ENCODE measurements around the gene PRAMEF15. TPM values are rescaled to one million over a fixed set of nuclear protein-coding genes. Genes with fewer than 3 reads are reported as not detected.
"Not testable (repeated sequence)": the region's sequence is repeated elsewhere in the genome, so short reads cannot be mapped to it uniquely, and the experiment has no call there.

PRAMEF15 gene
- total RNA-seq, 1 donor from 2014 or later = not detected

GRCh38 chr1:13356774-13357173, 41.4 kb downstream of the PRAMEF15 start:
- DNase-seq (ENCODE audit: low spot score in 2 of 2); H3K9me3 ChIP-seq; H3K27me3 ChIP-seq; H3K27ac ChIP-seq; intact Hi-C loops (cut with DNase I); H3K4me3 ChIP-seq; H3K4me1 ChIP-seq; H3K36me3 ChIP-seq: not testable (repeated sequence)
- TF ChIP-seq, protein P1, sequence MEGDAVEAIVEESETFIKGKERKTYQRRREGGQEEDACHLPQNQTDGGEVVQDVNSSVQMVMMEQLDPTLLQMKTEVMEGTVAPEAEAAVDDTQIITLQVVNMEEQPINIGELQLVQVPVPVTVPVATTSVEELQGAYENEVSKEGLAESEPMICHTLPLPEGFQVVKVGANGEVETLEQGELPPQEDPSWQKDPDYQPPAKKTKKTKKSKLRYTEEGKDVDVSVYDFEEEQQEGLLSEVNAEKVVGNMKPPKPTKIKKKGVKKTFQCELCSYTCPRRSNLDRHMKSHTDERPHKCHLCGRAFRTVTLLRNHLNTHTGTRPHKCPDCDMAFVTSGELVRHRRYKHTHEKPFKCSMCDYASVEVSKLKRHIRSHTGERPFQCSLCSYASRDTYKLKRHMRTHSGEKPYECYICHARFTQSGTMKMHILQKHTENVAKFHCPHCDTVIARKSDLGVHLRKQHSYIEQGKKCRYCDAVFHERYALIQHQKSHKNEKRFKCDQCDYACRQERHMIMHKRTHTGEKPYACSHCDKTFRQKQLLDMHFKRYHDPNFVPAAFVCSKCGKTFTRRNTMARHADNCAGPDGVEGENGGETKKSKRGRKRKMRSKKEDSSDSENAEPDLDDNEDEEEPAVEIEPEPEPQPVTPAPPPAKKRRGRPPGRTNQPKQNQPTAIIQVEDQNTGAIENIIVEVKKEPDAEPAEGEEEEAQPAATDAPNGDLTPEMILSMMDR (IDR thresholded peaks at IDR 0.05) = peak; percentile 19 to 44 (median 25)

- H3K4me1 ChIP-seq; H3K27ac ChIP-seq; H3K4me3 ChIP-seq; H3K36me3 ChIP-seq; H3K9me3 ChIP-seq; H3K27me3 ChIP-seq; DNase-seq (ENCODE audit: low spot score in 2 of 2); intact Hi-C loops (cut with DNase I): not testable (repeated sequence)
Measured at GRCh38 chr1:13362364-13362763, 47.0 kb downstream of the PRAMEF15 start.

DNA sequence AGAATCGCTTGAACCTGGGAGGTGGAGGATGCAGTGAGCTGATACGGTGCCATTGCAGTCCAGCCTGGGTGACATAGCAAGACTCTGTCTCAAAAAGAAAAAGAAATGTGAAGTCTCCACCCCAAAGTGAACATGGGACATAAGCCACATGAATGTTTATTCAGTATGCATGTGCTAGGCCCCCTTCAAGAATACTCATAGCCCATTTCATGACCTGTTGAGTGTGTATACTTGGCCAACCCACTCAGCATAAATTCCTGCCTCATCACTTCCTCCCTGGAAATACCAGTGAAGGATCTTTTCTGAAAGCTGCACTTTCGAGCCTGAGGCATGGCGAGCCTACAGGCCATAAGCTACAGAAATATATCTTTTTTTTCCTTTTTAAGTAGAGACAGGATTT, 49.5 kb downstream of the PRAMEF15 start:
- H3K4me1 ChIP-seq; H3K4me3 ChIP-seq; DNase-seq (ENCODE audit: low spot score in 2 of 2); intact Hi-C loops (cut with DNase I); H3K27me3 ChIP-seq; H3K9me3 ChIP-seq; H3K27ac ChIP-seq; H3K36me3 ChIP-seq: not testable (repeated sequence)

DNA sequence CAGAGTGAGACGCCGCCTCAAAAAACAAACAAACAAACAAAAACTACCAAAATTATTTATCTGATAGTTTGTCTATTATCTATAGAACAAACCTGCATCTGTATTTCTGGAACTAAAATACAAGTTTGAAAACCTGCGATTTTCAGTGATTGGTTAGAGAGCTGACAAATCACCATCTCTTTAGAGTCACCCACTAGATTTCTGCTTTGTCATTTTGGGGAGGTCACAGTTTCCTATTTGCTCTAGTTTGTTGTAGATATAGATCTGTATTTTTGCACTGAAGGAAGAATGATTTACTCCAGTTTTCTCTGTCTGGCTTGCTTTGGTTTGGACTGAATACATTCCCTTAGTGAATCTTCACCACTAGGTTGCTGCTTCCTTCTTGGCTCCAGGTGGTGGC, 51.2 kb downstream of the PRAMEF15 start:
- H3K9me3 ChIP-seq; H3K27me3 ChIP-seq; DNase-seq (ENCODE audit: low spot score in 2 of 2); intact Hi-C loops (cut with DNase I); H3K27ac ChIP-seq; H3K4me1 ChIP-seq; H3K4me3 ChIP-seq; H3K36me3 ChIP-seq: not testable (repeated sequence)

- not testable (repeated sequence) for H3K27me3 ChIP-seq
Measured at GRCh38 chr1:13368544-13368943, 53.2 kb downstream of the PRAMEF15 start.

More at GRCh38 chr1:13368544-13368943, 53.2 kb downstream of the PRAMEF15 start:
- H3K36me3 ChIP-seq; H3K4me1 ChIP-seq; DNase-seq (ENCODE audit: low spot score in 2 of 2); intact Hi-C loops (cut with DNase I); H3K27ac ChIP-seq; H3K9me3 ChIP-seq; H3K4me3 ChIP-seq: not testable (repeated sequence)

Other genes with a start within 250 kb of the PRAMEF15 start
- gene PRAMEF25, start 244.8 kb upstream of the PRAMEF15 start, total RNA-seq = not detected
- not detected for gene HNRNPCL2, start 198.7 kb upstream of the PRAMEF15 start, total RNA-seq
- gene PRAMEF26, start 159.6 kb upstream of the PRAMEF15 start, total RNA-seq = not detected
- gene HNRNPCL4, start 149.9 kb upstream of the PRAMEF15 start, total RNA-seq = not detected
- not detected for gene PRAMEF9, start 143.7 kb upstream of the PRAMEF15 start, total RNA-seq
- gene PRAMEF13, start 114.2 kb upstream of the PRAMEF15 start, total RNA-seq = not detected
- gene PRAMEF18, start 89.4 kb upstream of the PRAMEF15 start, total RNA-seq = not detected
- not detected for gene PRAMEF5, start 61.4 kb upstream of the PRAMEF15 start, total RNA-seq
- gene PRAMEF8, start 30.4 kb upstream of the PRAMEF15 start, total RNA-seq = not detected
- not detected for gene PRAMEF33, start 12.0 kb upstream of the PRAMEF15 start, total RNA-seq
- not detected for gene PRAMEF14, start 31.6 kb downstream of the PRAMEF15 start, total RNA-seq
- gene PRAMEF19, start 56.4 kb downstream of the PRAMEF15 start, total RNA-seq = not detected
- gene PRAMEF17, start 74.1 kb downstream of the PRAMEF15 start, total RNA-seq = not detected
- gene PRAMEF20, start 94.9 kb downstream of the PRAMEF15 start, total RNA-seq = not detected
- gene LRRC38, start 198.4 kb downstream of the PRAMEF15 start, total RNA-seq = not detected

Measured in ascending aorta (tissue), 2 donors.